ENCODE data around the gene APPL1.

DNA sequence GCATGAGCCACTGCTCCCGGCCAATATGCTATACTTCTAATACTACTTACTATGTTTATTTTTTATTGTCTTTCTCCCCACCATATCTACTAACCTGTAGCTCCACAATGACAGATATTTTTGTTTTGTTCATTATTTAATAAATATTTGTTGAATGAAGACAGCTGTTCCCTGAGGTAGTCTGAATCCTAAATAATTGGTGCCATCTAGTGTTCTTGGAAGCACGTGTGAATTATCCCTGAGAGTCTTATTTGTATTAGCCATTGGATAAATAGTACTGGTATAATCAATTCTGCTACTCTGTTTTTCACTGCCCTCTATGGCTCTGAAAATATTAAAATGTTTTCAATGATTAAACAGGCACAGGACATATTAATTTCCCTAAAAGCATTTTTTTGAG is 5.6 kb upstream of the APPL1 start:
- no peak for TF ChIP-seq THYN1 (CRISPR knock-in tag; IDR thresholded peaks at IDR 0.05; ENCODE audit: borderline replicate concordance, low read depth)
- TF ChIP-seq, protein P1, sequence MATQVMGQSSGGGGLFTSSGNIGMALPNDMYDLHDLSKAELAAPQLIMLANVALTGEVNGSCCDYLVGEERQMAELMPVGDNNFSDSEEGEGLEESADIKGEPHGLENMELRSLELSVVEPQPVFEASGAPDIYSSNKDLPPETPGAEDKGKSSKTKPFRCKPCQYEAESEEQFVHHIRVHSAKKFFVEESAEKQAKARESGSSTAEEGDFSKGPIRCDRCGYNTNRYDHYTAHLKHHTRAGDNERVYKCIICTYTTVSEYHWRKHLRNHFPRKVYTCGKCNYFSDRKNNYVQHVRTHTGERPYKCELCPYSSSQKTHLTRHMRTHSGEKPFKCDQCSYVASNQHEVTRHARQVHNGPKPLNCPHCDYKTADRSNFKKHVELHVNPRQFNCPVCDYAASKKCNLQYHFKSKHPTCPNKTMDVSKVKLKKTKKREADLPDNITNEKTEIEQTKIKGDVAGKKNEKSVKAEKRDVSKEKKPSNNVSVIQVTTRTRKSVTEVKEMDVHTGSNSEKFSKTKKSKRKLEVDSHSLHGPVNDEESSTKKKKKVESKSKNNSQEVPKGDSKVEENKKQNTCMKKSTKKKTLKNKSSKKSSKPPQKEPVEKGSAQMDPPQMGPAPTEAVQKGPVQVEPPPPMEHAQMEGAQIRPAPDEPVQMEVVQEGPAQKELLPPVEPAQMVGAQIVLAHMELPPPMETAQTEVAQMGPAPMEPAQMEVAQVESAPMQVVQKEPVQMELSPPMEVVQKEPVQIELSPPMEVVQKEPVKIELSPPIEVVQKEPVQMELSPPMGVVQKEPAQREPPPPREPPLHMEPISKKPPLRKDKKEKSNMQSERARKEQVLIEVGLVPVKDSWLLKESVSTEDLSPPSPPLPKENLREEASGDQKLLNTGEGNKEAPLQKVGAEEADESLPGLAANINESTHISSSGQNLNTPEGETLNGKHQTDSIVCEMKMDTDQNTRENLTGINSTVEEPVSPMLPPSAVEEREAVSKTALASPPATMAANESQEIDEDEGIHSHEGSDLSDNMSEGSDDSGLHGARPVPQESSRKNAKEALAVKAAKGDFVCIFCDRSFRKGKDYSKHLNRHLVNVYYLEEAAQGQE (IDR thresholded peaks at IDR 0.05; ENCODE audit: borderline replicate concordance in 1 of 2, low read depth in 1 of 2, low read length in 2 of 2), result no peak
- no peak for TF ChIP-seq TOE1 (CRISPR knock-in tag; IDR thresholded peaks at IDR 0.05)
- no peak for TF ChIP-seq CREB3 (CRISPR knock-in tag; IDR thresholded peaks at IDR 0.05)

All from HepG2 (cell line).